Breast epithelium (tissue), 4 donors: ENCODE results near the gene POLR2J2. TPM values are rescaled to one million over a fixed set of nuclear protein-coding genes. Genes with fewer than 3 reads are reported as not detected.
A peak's percentile ranks its signal among the peaks of the same experiment; 100 is the strongest.
"Not testable (repeated sequence)": the region's sequence is repeated elsewhere in the genome, so short reads cannot be mapped to it uniquely, and the experiment has no call there.

Experiments
- DNase-seq, 2 donors: peaks; one replicate each; pipeline ENCODE4 v3.0.0-alpha.2; 2019; ENCODE audit warnings: low spot score in 2 of 2
- H3K27ac ChIP-seq, 2 donors: fragments of 200-600 bp; sonication (generic) in 1 of 2; one replicate each; pipeline ENCODE4 v1.5.1; 2016 to 2019; ENCODE audit warnings: mild to moderate bottlenecking in 1 of 2
- H3K27me3 ChIP-seq, 2 donors: fragments of 200-600 bp; sonication (generic) in 1 of 2; one replicate each; pipeline versions ENCODE4 v1.5.1 to v1.6.0; 2017 to 2019; ENCODE audit warnings: control low read depth in 1 of 2, mild to moderate bottlenecking in 1 of 2
- H3K36me3 ChIP-seq: fragments of 200-600 bp; one replicate; pipeline ENCODE4 v1.5.1; 2019
- H3K4me1 ChIP-seq, 2 donors: fragments of 200-600 bp; sonication (generic); one replicate each; pipeline ENCODE4 v1.5.1; 2016 to 2019; ENCODE audit warnings: control low read depth in 1 of 2
- H3K4me3 ChIP-seq, 3 donors: fragments of 200-600 bp; sonication (generic); 1 replicate in 2 of 3; 2 replicates in 1 of 3; pipeline ENCODE4 v1.5.1; 2016 to 2019; ENCODE audit warnings: mild to moderate bottlenecking in 3 of 3, moderate library complexity in 2 of 3
- H3K9me3 ChIP-seq, 2 donors: fragments of 200-600 bp; sonication (generic) in 1 of 2; one replicate each; pipeline ENCODE4 v1.5.1; 2016 to 2019; ENCODE audit warnings: control low read depth in 1 of 2
- intact Hi-C: fragments of 100-400 bp; cut with DNase I; formaldehyde crosslinking; loops from one replicate; pipeline ENCODE4 v1.15.1; 2023; ENCODE audit warnings: low total_unique reads
- total RNA-seq, 3 donors: library from RNA; depleted of rRNA; stranded (reverse); fragments of >200 nt; gene quantifications; one replicate each; pipeline ENCODE4 v1.1.0, GENCODE V29; 2016

The POLR2J2 gene
- total RNA-seq, 3 donors from 2014 or later: 0.88 to 2.7 (median 1.6) TPM

GRCh38 chr7:102689436-102690282 is 18.2 kb upstream of the POLR2J2 start:
- H3K27me3 ChIP-seq, intact Hi-C loops, H3K36me3 ChIP-seq, DNase-seq, H3K9me3 ChIP-seq, H3K27ac ChIP-seq, H3K4me1 ChIP-seq: not testable (repeated sequence)
- H3K4me3 ChIP-seq: peak overlapping the region in 2 of 3 donors; percentile 3 to 37

GRCh38 chr7:102688299-102689036 is 17.0 kb upstream of the POLR2J2 start:
- intact Hi-C loops, DNase-seq, H3K4me1 ChIP-seq, H3K27ac ChIP-seq, H3K9me3 ChIP-seq, H3K27me3 ChIP-seq, H3K36me3 ChIP-seq, H3K4me3 ChIP-seq: not testable (repeated sequence)

- DNase-seq, H3K27me3 ChIP-seq, H3K4me1 ChIP-seq, H3K9me3 ChIP-seq, intact Hi-C loops, H3K27ac ChIP-seq, H3K36me3 ChIP-seq, H3K4me3 ChIP-seq: not testable (repeated sequence)
Observed at GRCh38 chr7:102682560-102682959, 11.1 kb upstream of the POLR2J2 start.

- H3K36me3 ChIP-seq, H3K27me3 ChIP-seq, DNase-seq, H3K4me3 ChIP-seq, intact Hi-C loops, H3K9me3 ChIP-seq, H3K27ac ChIP-seq, H3K4me1 ChIP-seq: not testable (repeated sequence)
Observed at GRCh38 chr7:102680780-102681179, 9.3 kb upstream of the POLR2J2 start.

- H3K36me3 ChIP-seq, intact Hi-C loops, H3K9me3 ChIP-seq, H3K27me3 ChIP-seq, H3K4me3 ChIP-seq, H3K4me1 ChIP-seq, DNase-seq, H3K27ac ChIP-seq: not testable (repeated sequence)
Observed at GRCh38 chr7:102675545-102675944, 4.1 kb upstream of the POLR2J2 start.

- H3K27me3 ChIP-seq, H3K4me3 ChIP-seq, H3K9me3 ChIP-seq, H3K27ac ChIP-seq, intact Hi-C loops, H3K36me3 ChIP-seq, DNase-seq, H3K4me1 ChIP-seq: not testable (repeated sequence)
Observed at GRCh38 chr7:102673447-102674067, 2.1 kb upstream of the POLR2J2 start.

GRCh38 chr7:102671956-102672307 is 469 bp upstream of the POLR2J2 start:
- H3K4me3 ChIP-seq: peak overlapping the region in 1 of 3 donors; percentile 63
- H3K9me3 ChIP-seq, H3K27ac ChIP-seq, H3K27me3 ChIP-seq, H3K4me1 ChIP-seq, DNase-seq, intact Hi-C loops, H3K36me3 ChIP-seq: not testable (repeated sequence)

- not testable (repeated sequence) for DNase-seq
Observed at GRCh38 chr7:102667523-102667922, 3.9 kb downstream of the POLR2J2 start.

GRCh38 chr7:102666850-102667249 is 4.6 kb downstream of the POLR2J2 start:
- H3K27ac ChIP-seq, H3K36me3 ChIP-seq, DNase-seq, H3K9me3 ChIP-seq, intact Hi-C loops, H3K4me1 ChIP-seq, H3K4me3 ChIP-seq, H3K27me3 ChIP-seq: not testable (repeated sequence)

More at GRCh38 chr7:102667523-102667922, 3.9 kb downstream of the POLR2J2 start:
- H3K27ac ChIP-seq, H3K36me3 ChIP-seq, H3K4me3 ChIP-seq, H3K9me3 ChIP-seq, H3K4me1 ChIP-seq, intact Hi-C loops, H3K27me3 ChIP-seq: not testable (repeated sequence)

- intact Hi-C loops, H3K27me3 ChIP-seq, H3K27ac ChIP-seq, H3K4me3 ChIP-seq, H3K36me3 ChIP-seq, H3K4me1 ChIP-seq, H3K9me3 ChIP-seq, DNase-seq: not testable (repeated sequence)
Observed at GRCh38 chr7:102664765-102665164, 6.7 kb downstream of the POLR2J2 start.

GRCh38 chr7:102649924-102650323 is 21.5 kb downstream of the POLR2J2 start, which contains the start of gene SPDYE2B:
Gene SPDYE2B (plus strand): TSS chr7:102650319. CDS start chr7:102652349, 2,030 bp downstream.
- H3K36me3 ChIP-seq, H3K9me3 ChIP-seq, H3K4me3 ChIP-seq, H3K4me1 ChIP-seq, intact Hi-C loops, H3K27me3 ChIP-seq, DNase-seq, H3K27ac ChIP-seq: not testable (repeated sequence)

- H3K9me3 ChIP-seq, intact Hi-C loops, H3K36me3 ChIP-seq, H3K4me1 ChIP-seq, DNase-seq, H3K27me3 ChIP-seq, H3K4me3 ChIP-seq, H3K27ac ChIP-seq: not testable (repeated sequence)
Observed at GRCh38 chr7:102647813-102648212, 23.6 kb downstream of the POLR2J2 start.

GRCh38 chr7:102643404-102643803 is 28.1 kb downstream of the POLR2J2 start:
- H3K36me3 ChIP-seq, H3K27me3 ChIP-seq, H3K4me3 ChIP-seq, intact Hi-C loops, DNase-seq, H3K4me1 ChIP-seq, H3K27ac ChIP-seq, H3K9me3 ChIP-seq: not testable (repeated sequence)
